ENCODE data around the gene CNOT8. TPM values are rescaled to one million over a fixed set of nuclear protein-coding genes. Genes with fewer than 3 reads are reported as not detected.

Gene CNOT8
- total RNA-seq, 1 donor from 2014 or later = 37.0 TPM

DNA sequence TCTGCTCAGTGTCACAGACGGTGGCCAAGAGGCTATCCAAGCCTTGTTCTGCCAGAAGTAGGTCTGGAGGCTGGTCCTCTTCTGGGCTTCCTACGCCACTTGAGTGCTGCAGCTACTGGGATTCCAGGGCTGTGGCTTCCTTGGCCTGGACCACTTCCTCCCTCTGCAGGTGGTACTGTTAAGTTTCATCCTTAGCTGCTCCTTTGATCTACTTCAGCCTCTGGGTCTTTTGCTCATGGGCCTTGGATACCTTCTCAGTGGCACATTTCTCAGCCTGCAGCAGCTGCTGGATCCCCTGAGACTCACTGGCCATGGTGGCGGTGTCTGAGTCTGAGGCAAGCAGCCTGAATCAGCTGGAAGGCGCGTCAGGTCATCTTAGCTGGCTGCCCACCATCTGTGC lies 10.3 kb downstream of the CNOT8 start:
- Mint-ChIP-seq H3K9me3 (ENCODE audit: low read depth) (no peaks in the 10 kb centered on the region), H3K27ac (ENCODE audit: unreplicated experiment) (no peak overlapping the region), H3K36me3 (ENCODE audit: low read depth) (peaks cover 27% of the 10 kb centered on the region), H3K4me1 (ENCODE audit: low read depth) (peaks cover 16% of the 10 kb centered on the region), H3K4me3 (ENCODE audit: unreplicated experiment) (no peak overlapping the region), H3K27me3 (ENCODE audit: low read depth) (no peaks in the 10 kb centered on the region)
- no peak for DNase-seq (ENCODE audit: low spot score)
- TF ChIP-seq, protein P1, sequence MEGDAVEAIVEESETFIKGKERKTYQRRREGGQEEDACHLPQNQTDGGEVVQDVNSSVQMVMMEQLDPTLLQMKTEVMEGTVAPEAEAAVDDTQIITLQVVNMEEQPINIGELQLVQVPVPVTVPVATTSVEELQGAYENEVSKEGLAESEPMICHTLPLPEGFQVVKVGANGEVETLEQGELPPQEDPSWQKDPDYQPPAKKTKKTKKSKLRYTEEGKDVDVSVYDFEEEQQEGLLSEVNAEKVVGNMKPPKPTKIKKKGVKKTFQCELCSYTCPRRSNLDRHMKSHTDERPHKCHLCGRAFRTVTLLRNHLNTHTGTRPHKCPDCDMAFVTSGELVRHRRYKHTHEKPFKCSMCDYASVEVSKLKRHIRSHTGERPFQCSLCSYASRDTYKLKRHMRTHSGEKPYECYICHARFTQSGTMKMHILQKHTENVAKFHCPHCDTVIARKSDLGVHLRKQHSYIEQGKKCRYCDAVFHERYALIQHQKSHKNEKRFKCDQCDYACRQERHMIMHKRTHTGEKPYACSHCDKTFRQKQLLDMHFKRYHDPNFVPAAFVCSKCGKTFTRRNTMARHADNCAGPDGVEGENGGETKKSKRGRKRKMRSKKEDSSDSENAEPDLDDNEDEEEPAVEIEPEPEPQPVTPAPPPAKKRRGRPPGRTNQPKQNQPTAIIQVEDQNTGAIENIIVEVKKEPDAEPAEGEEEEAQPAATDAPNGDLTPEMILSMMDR (IDR thresholded peaks at IDR 0.05) = peak; percentile 31

DNA sequence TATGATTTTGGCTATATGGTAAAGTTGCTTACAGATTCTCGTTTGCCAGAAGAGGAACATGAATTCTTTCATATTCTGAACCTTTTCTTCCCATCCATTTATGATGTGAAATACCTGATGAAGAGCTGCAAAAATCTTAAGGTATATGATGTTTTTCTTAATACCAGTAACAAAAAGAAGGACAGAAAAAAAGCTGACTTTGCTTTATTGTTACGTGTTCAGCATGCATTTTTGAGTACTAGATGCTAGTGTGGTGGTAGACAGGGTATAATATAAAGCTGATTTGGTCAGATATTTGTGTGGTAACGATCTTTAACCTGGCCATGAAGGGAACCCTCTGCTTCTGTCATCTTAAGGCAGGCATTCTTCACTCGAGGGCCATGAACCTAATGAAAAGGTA lies 13.3 kb downstream of the CNOT8 start:
- H3K27ac Mint-ChIP-seq (ENCODE audit: unreplicated experiment) = no peak overlapping the region
- TF ChIP-seq, protein P1 (IDR thresholded peaks at IDR 0.05) = no peak
- H3K4me1 Mint-ChIP-seq (ENCODE audit: low read depth) = peaks cover 4% of the 10 kb centered on the region
- H3K27me3 Mint-ChIP-seq (ENCODE audit: low read depth) = no peaks in the 10 kb centered on the region
- H3K36me3 Mint-ChIP-seq (ENCODE audit: low read depth) = peaks cover 37% of the 10 kb centered on the region
- H3K9me3 Mint-ChIP-seq (ENCODE audit: low read depth) = no peaks in the 10 kb centered on the region
- H3K4me3 Mint-ChIP-seq (ENCODE audit: unreplicated experiment) = no peak overlapping the region
- DNase-seq (ENCODE audit: low spot score) = no peak

DNA sequence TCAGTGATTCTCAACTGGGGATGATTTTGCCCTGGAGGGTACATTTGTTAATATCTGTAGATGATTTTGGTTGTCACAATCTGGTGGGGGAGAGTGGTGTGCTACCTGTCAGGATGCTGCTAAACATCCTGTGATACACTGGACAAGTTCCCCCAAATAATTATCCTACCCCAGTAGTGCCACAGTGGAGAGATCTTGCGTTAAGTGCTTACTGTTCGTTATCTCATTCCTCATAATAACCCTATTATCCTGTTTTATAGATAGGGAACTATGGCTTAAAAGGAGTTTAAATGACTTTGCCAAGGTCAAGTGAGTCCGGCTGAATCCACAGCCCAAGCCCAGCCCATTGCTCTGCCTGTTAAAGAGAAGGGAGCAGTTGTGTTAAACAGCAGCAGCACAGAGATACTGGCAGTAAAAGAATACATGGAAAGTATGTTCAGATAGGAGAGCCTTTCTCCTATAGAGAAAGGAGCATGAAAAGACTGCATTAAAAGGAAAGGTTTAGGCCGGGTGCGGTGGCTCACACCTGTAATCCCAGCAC lies 15.4 kb downstream of the CNOT8 start:
- Mint-ChIP-seq H3K27me3 (ENCODE audit: low read depth) (no peaks in the 10 kb centered on the region), H3K36me3 (ENCODE audit: low read depth) (peaks cover 40% of the 10 kb centered on the region), H3K9me3 (ENCODE audit: low read depth) (peaks cover 8% of the 10 kb centered on the region), H3K4me3 (ENCODE audit: unreplicated experiment) (no peak overlapping the region), H3K27ac (ENCODE audit: unreplicated experiment) (no peak overlapping the region), H3K4me1 (ENCODE audit: low read depth) (no peaks in the 10 kb centered on the region)
- TF ChIP-seq, protein P1 (IDR thresholded peaks at IDR 0.05) = no peak
- DNase-seq (ENCODE audit: low spot score) = no peak

DNA sequence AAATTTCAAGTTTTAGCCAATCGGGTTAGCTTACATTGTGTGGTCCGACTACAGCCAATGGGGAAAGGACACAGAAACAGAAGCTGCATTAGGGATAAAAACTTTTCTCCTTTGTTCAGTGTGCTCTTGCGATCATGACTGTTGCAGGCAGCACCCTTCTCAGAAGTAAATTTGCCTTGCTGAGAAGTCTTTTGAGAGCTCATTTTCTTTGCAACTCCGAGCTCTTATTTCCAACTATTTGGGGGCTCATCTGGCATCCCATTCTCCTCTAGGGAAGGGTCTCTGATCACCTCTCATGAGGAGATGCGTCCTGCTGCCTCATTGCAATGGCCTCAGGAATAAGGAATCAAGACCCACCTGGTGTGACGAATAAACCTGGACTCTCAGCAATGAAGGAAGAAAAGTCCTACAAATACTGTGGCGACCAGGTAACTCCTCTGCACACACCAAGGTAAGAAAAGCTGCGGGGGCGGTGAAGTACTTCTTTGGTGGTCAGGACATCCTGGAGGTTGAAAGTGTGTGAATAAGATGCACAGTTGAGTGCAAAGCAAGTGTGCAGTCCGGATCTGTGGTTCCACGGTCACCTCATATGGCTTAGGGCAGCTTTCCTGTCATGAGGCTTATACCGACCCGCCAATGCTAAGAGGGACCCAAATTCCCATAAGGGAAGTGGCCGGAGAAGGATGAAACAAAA lies 20.4 kb downstream of the CNOT8 start:
- H3K4me3 Mint-ChIP-seq (ENCODE audit: unreplicated experiment) = no peak overlapping the region
- H3K27me3 Mint-ChIP-seq (ENCODE audit: low read depth) = no peaks in the 10 kb centered on the region
- peaks cover 34% of the 10 kb centered on the region for H3K36me3 Mint-ChIP-seq (ENCODE audit: low read depth)
- no peaks in the 10 kb centered on the region for H3K4me1 Mint-ChIP-seq (ENCODE audit: low read depth)
- no peak overlapping the region for H3K27ac Mint-ChIP-seq (ENCODE audit: unreplicated experiment)
- TF ChIP-seq, protein P1 (IDR thresholded peaks at IDR 0.05) = no peak
- peaks cover 16% of the 10 kb centered on the region for H3K9me3 Mint-ChIP-seq (ENCODE audit: low read depth)
- DNase-seq (ENCODE audit: low spot score) = no peak

DNA sequence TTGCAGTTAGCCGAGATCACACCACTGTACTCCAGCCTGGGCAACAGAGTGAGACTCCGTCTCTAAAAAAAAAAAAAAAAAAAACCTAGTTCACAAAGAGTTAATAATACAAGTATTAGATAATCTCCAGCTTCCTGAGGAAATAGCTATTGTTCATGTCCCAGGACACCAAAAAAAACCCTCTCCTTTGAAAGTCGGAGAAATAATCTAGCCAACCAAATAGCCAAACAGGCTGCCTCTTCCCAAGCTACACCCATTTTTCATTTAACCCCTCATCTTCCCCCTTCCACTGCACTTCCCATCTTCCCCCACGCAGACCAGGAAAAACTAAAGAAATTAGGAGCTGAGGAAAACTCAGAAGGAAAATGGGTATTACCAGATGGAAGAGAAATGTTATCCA lies 23.6 kb downstream of the CNOT8 start:
- peaks cover 27% of the 10 kb centered on the region for H3K36me3 Mint-ChIP-seq (ENCODE audit: low read depth)
- TF ChIP-seq, protein P1 (IDR thresholded peaks at IDR 0.05) = no peak
- peaks cover 29% of the 10 kb centered on the region for H3K9me3 Mint-ChIP-seq (ENCODE audit: low read depth)
- DNase-seq (ENCODE audit: low spot score) = no peak
- H3K4me1 Mint-ChIP-seq (ENCODE audit: low read depth) = no peaks in the 10 kb centered on the region
- no peak overlapping the region for H3K4me3 Mint-ChIP-seq (ENCODE audit: unreplicated experiment)
- H3K27me3 Mint-ChIP-seq (ENCODE audit: low read depth) = no peaks in the 10 kb centered on the region
- H3K27ac Mint-ChIP-seq (ENCODE audit: unreplicated experiment) = no peak overlapping the region

All from chondrocyte (in vitro differentiated cells).